HepG2 (cell line): ENCODE data around the gene SH3GLB2. TPM values are rescaled to one million over a fixed set of nuclear protein-coding genes. Genes with fewer than 3 reads are reported as not detected.

Experiments used
- ARID2 ChIP-seq: sonication (generic); formaldehyde crosslinking; IDR thresholded peaks from 2 replicates; pipeline ENCODE4 v1.8.1; 2022; ENCODE audit warnings: mild to moderate bottlenecking, missing genetic modification reagents, borderline replicate concordance
- CBX1 ChIP-seq: IDR thresholded peaks from one replicate; pipeline ENCODE4 v1.6.1; 2016; ENCODE audit warnings: antibody characterized with exemption, low read depth
- CSRNP1 ChIP-seq: sonication (generic); formaldehyde crosslinking; IDR thresholded peaks from 2 replicates; pipeline ENCODE4 v1.8.1; 2023; ENCODE audit warnings: mild to moderate bottlenecking, missing genetic modification reagents
- DR1 ChIP-seq: sonication (generic); formaldehyde crosslinking; IDR thresholded peaks from 2 replicates; pipeline ENCODE4 v1.8.0; 2021; ENCODE audit warnings: mild to moderate bottlenecking, missing genetic modification reagents, inconsistent platforms
- GATAD1 ChIP-seq: IDR thresholded peaks from 2 replicates; pipeline ENCODE4 v1.6.1; 2016; ENCODE audit warnings: missing genetic modification reagents, missing compliant biosample characterization
- HIC2 ChIP-seq: sonication (generic); formaldehyde crosslinking; IDR thresholded peaks from 2 replicates; pipeline ENCODE4 v1.9.0; 2022; ENCODE audit warnings: low read depth, missing genetic modification reagents
- HMGXB3 ChIP-seq: sonication (generic); formaldehyde crosslinking; IDR thresholded peaks from 2 replicates; pipeline ENCODE4 v1.4.0; 2020; ENCODE audit warnings: missing genetic modification reagents, borderline replicate concordance
- KLF13 ChIP-seq: sonication (generic); formaldehyde crosslinking; IDR thresholded peaks from 2 replicates; pipeline ENCODE4 v1.4.0; 2020; ENCODE audit warnings: mild to moderate bottlenecking, missing genetic modification reagents
- LCORL ChIP-seq, 2 experiments: fragments of 450-650 bp in 1 of 2; sonication (generic) in 1 of 2; formaldehyde crosslinking in 1 of 2; IDR thresholded peaks; 2 replicates each; pipeline versions ENCODE4 v1.5.0 to v1.6.1; 2017 to 2020; ENCODE audit warnings: antibody characterized with exemption in 1 of 2, missing genetic modification reagents in 1 of 2
- MED8 ChIP-seq: sonication (generic); formaldehyde crosslinking; IDR thresholded peaks from 2 replicates; pipeline ENCODE4 v1.8.1; 2023; ENCODE audit warnings: mild to moderate bottlenecking, missing genetic modification reagents; ENCODE audit not compliant: insufficient replicate concordance
- MEF2D ChIP-seq: sonication (generic); formaldehyde crosslinking; IDR thresholded peaks from 2 replicates; pipeline ENCODE4 v1.5.1; 2020; ENCODE audit warnings: mild to moderate bottlenecking, missing genetic modification reagents
- MTA1 ChIP-seq: sonication (generic); formaldehyde crosslinking; IDR thresholded peaks from 2 replicates; pipeline ENCODE4 v1.4.0; 2020; ENCODE audit warnings: missing genetic modification reagents, mild to moderate bottlenecking, borderline replicate concordance
- ONECUT2 ChIP-seq: sonication (generic); formaldehyde crosslinking; IDR thresholded peaks from 2 replicates; pipeline ENCODE4 v1.4.0; 2020; ENCODE audit warnings: missing genetic modification reagents
- REXO4 ChIP-seq: sonication (generic); formaldehyde crosslinking; IDR thresholded peaks from 2 replicates; pipeline ENCODE4 v1.8.0; 2022; ENCODE audit warnings: missing genetic modification reagents, mild to moderate bottlenecking, borderline replicate concordance
- SAP130 ChIP-seq: IDR thresholded peaks from 2 replicates; pipeline ENCODE4 v1.6.1; 2016; ENCODE audit warnings: low read depth
- SSRP1 ChIP-seq: IDR thresholded peaks from 2 replicates; pipeline ENCODE4 v1.6.1; 2016; ENCODE audit warnings: control low read depth
- TBP ChIP-seq: sonication (generic); formaldehyde crosslinking; IDR thresholded peaks from 2 replicates; pipeline ENCODE4 v1.5.0; 2020; ENCODE audit warnings: missing genetic modification reagents
- TCF12 ChIP-seq, 2 experiments: fragments of 450-650 bp in 1 of 2; sonication (generic) in 1 of 2; formaldehyde crosslinking in 1 of 2; IDR thresholded peaks; 2 replicates each; pipeline versions ENCODE4 v1.6.1 to v1.8.0; 2017 to 2022; ENCODE audit warnings: antibody characterized with exemption in 1 of 2, mild to moderate bottlenecking in 1 of 2, missing genetic modification reagents in 1 of 2, moderate library complexity in 1 of 2
- TOE1 ChIP-seq: sonication (generic); formaldehyde crosslinking; IDR thresholded peaks from 2 replicates; pipeline ENCODE4 v1.4.0; 2020; ENCODE audit warnings: mild to moderate bottlenecking, missing genetic modification reagents
- ZNF205 ChIP-seq: IDR thresholded peaks from 2 replicates; pipeline ENCODE4 v1.6.1; 2018; ENCODE audit warnings: missing biosample characterization, missing genetic modification reagents
- ZNF382 ChIP-seq: sonication (generic); formaldehyde crosslinking; IDR thresholded peaks from 2 replicates; pipeline ENCODE4 v1.5.0; 2020; ENCODE audit warnings: missing genetic modification reagents, mild to moderate bottlenecking, borderline replicate concordance
- ZNF558 ChIP-seq: sonication (generic); formaldehyde crosslinking; IDR thresholded peaks from 2 replicates; pipeline ENCODE4 v1.9.0; 2022; ENCODE audit warnings: mild to moderate bottlenecking, missing genetic modification reagents, borderline replicate concordance
- ZNF768 ChIP-seq: sonication (generic); formaldehyde crosslinking; IDR thresholded peaks from 2 replicates; pipeline ENCODE4 v1.4.0; 2020; ENCODE audit warnings: missing genetic modification reagents
- ZNF879 ChIP-seq: sonication (generic); formaldehyde crosslinking; IDR thresholded peaks from 2 replicates; pipeline ENCODE4 v1.8.1; 2023; ENCODE audit warnings: missing genetic modification reagents
- polyA plus RNA-seq, 8 experiments: library from polyadenylated mRNA; depleted of rRNA in 3 of 8; stranded (reverse) in 7 of 8; unstranded in 1 of 8; fragments of >200 nt; fragmentation: Illumina TruSeq in 4 of 8; extraction: Trizol in 4 of 8; gene quantifications; 2 replicates each; pipeline versions ENCODE4 v1.2.1 to v1.2.3, GENCODE V29; 2011 to 2016; ENCODE audit warnings: low read depth in 4 of 8, missing spikeins in 1 of 8, mixed read lengths in 1 of 8; ENCODE audit not compliant: insufficient read depth in 1 of 8
- total RNA-seq, 5 experiments: library from RNA; depleted of rRNA; stranded (reverse); fragments of >200 nt; fragmentation: Illumina TruSeq; extraction: Trizol; gene quantifications; 2 replicates each; pipeline ENCODE4 v1.2.3, GENCODE V29; 2016; ENCODE audit warnings: low read depth in 1 of 5

SH3GLB2 gene
- total and polyA plus RNA-seq, 2 of the 13 experiments (the other 11 are each of a cell fraction or from before 2014, with no cell fraction given) = 24.0 to 40.6 TPM

GRCh38 chr9:129027685-129028191, 393 bp downstream of the SH3GLB2 start (continued):
- TF ChIP-seq ONECUT2 = no peak
- TF ChIP-seq MED8 (CRISPR knock-in tag) = no peak
- TF ChIP-seq ZNF879 = no peak
- TF ChIP-seq TBP (CRISPR knock-in tag) = no peak
- TF ChIP-seq ZNF205 (CRISPR knock-in tag) = no peak
- TF ChIP-seq TOE1 (CRISPR knock-in tag) = no peak
- no peak for TF ChIP-seq REXO4
- no peak for TF ChIP-seq TCF12 (IDR thresholded peaks at IDR 0.05)
- no peak for TF ChIP-seq TCF12 (CRISPR knock-in tag; IDR thresholded peaks at IDR 0.05)
- peak; percentile 24; the same call in 1 of the 2 replicates for TF ChIP-seq SAP130
- no peak for TF ChIP-seq SSRP1 (CRISPR knock-in tag)
- no peak for TF ChIP-seq HMGXB3
- peak; percentile 59; the same call in 1 of the 2 replicates for TF ChIP-seq CSRNP1 (CRISPR knock-in tag)
- no peak for TF ChIP-seq ZNF558
- TF ChIP-seq LCORL (IDR thresholded peaks at IDR 0.05) = no peak
- TF ChIP-seq LCORL (CRISPR knock-in tag; IDR thresholded peaks at IDR 0.05) = no peak
- TF ChIP-seq HIC2 (CRISPR knock-in tag) = peak; percentile 69
- TF ChIP-seq KLF13 (CRISPR knock-in tag) = no peak
- 0 out of 2 replicates have a peak, but pooled peaks have one; percentile 49 for TF ChIP-seq DR1 (CRISPR knock-in tag)
- TF ChIP-seq MEF2D (CRISPR knock-in tag) = no peak
- no peak for TF ChIP-seq MTA1 (CRISPR knock-in tag)
- peak; percentile 59; the same call in 1 of the 2 replicates for TF ChIP-seq ZNF768
- TF ChIP-seq ARID2 (CRISPR knock-in tag) = no peak
- TF ChIP-seq CBX1 = no peak
- no peak for TF ChIP-seq GATAD1 (CRISPR knock-in tag)
- TF ChIP-seq ZNF382 (CRISPR knock-in tag) = no peak
